Gastrocnemius medialis (tissue), 4 donors: Measurements from ENCODE around the gene RBMX.

ENCODE experiments used
- POLR2A ChIP-seq, 2 donors: fragments of 450-650 bp; IDR thresholded peaks; one replicate each; pipeline ENCODE4 v1.6.1; 2017; ENCODE audit warnings: antibody characterized with exemption in 2 of 2, mild to moderate bottlenecking in 2 of 2, moderate library complexity in 2 of 2
- TF ChIP-seq, protein P1 (sequence below), 5 experiments: fragments of 450-650 bp in 3 of 5; fragments of 200-600 bp in 2 of 5; sonication (generic) in 2 of 5; IDR thresholded peaks in 4 of 5; conservative IDR thresholded peaks in 1 of 5; 1 replicate in 4 of 5; 2 replicates in 1 of 5; pipeline ENCODE4 v1.5.1; 2016 to 2019; ENCODE audit warnings: antibody characterized with exemption in 5 of 5, mild to moderate bottlenecking in 3 of 5, moderate library complexity in 3 of 5

DNA sequence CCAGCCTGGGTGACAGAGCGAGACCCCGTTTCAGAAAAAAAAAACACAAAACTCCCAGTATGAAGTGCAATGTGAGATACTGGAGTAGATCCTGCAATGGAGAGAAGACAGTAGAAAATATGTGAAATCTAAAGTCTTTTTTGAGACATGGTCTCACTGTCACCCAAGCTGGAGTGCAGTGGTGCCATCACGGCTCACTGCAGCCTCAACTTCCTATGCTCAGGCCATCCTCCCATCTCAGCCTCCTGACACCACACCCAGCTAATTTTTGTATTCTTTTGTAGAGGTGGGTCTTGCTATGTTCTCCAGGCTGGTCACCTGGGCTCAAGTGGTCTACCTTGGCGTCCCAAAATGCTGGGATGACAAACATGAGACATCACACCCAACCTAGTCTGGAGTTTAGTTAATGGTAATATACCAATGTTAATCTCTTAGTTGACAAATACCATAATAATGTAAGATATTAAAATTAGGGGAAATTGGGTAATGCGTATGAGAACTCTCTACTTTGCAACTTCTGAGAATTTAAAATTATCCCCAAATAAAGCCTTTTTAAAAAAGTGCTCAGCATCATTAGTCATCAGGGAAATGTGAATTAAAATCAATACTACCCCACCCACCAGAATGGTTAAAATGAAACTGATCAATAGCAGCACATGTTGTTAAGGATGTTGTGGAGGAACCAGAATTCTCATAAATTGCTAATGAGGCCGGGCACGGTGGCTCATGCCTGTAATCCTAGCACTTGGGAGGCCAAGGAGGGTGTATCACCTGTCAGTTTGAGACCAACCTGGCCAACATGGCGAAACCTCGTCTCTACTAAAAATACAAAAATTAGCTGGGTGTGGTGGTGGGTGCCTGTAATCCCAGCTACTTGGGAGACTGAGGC is 15.0 kb downstream of the RBMX start:
- TF ChIP-seq, protein P1, sequence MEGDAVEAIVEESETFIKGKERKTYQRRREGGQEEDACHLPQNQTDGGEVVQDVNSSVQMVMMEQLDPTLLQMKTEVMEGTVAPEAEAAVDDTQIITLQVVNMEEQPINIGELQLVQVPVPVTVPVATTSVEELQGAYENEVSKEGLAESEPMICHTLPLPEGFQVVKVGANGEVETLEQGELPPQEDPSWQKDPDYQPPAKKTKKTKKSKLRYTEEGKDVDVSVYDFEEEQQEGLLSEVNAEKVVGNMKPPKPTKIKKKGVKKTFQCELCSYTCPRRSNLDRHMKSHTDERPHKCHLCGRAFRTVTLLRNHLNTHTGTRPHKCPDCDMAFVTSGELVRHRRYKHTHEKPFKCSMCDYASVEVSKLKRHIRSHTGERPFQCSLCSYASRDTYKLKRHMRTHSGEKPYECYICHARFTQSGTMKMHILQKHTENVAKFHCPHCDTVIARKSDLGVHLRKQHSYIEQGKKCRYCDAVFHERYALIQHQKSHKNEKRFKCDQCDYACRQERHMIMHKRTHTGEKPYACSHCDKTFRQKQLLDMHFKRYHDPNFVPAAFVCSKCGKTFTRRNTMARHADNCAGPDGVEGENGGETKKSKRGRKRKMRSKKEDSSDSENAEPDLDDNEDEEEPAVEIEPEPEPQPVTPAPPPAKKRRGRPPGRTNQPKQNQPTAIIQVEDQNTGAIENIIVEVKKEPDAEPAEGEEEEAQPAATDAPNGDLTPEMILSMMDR (IDR thresholded peaks at IDR 0.05 in 4 of 5, conservative IDR thresholded peaks at IDR 0.05 in 1 of 5) = no peak
- TF ChIP-seq POLR2A (IDR thresholded peaks at IDR 0.05) = no peak
